ENCODE data around the gene CARD14.

The CARD14 gene

DNA sequence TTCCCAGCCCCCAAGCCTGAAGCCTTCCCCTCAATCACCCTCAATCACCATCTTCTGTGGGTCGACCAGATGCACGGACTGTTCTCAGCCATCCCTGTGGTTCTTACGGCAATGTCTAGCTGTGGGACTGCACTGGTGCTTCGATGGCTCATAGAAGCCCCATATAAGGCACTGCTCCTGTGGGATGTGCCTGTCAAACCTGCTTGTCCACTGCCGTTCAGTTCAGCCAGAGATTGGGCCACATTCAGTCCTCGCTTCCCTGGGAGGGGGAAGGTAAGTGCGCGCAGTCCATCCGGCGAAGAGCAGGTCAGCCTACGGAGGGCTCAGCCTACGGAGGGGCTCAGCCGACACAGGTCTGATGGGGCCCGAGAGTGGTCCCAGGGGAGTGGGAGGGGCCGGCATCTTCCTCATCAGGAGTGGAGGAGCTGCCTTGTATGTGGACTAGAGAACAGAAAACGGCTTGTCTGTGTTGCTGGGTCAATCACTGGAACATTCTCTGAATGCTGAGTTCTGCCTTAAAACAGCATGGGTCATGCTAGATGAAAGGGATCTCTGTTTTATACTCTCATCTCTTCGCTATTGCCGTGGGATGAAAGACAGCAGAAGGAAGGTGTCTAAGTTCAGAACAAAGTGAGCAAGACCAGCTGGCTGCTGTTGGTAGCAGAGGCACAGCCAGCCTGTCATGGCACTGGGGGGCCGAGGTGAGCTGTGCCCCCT lies at the start of gene CARD14:
CARD14 (plus strand) TSS at position 247 of the 717 bp plus-strand sequence. CDS start 11,409 bp downstream, outside the sequence.
- no peak for DNase-seq

DNA sequence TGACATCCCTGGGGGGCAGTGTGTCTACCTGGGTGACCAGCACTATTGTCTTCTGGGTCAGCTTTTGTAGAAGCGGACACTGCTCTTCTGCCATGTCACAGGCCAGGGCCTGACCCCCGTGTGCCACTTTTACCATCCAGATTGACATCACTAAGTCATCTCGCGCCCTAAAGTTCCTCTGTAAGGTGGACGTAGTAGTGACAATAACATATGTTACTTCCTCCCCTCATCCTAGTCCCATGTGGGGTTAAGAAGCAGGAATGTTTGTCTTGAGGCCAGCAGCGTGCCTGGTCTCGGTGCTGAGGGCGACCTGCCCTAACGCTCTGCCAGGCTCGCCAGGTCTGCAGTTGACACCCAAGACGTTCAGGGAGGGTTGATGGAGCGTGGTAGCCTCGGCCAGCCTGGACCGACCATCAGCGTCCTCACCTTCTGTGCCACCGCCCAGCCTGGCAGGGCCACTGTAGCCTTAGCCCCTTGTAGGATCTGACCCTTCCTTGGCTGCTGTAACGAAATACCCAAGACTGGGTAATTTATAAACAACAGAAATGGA lies 47.7 kb upstream of the CARD14 start:
- no peak for DNase-seq

DNA sequence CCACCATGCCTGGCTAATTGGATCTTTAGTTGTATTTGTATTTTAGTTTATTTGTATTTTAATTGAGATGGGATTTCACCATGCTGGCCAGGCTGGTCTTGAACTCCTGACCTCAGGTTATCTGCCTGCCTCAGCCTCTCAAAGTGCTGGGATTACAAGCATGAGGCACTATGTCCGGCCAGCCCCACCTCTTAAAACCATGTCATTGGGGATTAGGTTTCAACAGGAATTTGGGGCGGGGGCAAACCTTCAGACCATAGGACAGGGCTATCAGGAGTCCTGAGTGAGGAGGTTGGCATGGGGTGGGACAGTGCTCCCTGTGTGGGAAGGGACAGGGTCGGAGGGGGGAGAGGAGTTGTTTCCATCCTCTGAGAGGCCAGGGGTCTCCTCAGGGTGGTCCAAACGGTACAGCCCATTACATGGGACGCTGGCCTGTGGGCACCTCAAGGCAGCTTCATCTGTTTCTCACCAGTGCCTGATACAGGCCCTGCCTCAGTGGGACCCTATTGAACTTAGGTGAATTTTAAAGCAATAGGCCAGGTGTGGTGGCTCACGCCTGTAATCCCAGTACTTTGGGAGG lies 46.8 kb upstream of the CARD14 start:
- no peak for DNase-seq

DNA sequence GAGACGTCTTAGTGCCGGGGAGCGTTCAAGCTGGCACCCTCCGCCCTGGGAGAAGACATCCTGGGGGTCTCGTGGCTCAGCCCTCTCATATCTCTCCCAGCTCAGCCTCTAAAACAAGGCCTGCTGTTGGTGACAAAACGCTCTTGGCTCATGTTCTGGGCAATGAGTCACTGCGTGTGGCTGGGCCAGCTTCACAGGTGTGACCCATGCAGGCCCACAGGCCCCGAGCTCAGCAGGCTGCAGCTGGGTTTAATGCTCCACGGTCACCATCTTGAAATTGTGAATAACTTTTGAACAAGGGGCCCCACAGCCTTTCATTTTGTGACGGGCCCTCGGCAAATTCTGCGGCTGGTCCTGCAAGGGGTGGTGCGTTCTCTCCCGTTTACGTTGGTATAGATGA lies 46.0 kb upstream of the CARD14 start:
- DNase-seq, result no peak

DNA sequence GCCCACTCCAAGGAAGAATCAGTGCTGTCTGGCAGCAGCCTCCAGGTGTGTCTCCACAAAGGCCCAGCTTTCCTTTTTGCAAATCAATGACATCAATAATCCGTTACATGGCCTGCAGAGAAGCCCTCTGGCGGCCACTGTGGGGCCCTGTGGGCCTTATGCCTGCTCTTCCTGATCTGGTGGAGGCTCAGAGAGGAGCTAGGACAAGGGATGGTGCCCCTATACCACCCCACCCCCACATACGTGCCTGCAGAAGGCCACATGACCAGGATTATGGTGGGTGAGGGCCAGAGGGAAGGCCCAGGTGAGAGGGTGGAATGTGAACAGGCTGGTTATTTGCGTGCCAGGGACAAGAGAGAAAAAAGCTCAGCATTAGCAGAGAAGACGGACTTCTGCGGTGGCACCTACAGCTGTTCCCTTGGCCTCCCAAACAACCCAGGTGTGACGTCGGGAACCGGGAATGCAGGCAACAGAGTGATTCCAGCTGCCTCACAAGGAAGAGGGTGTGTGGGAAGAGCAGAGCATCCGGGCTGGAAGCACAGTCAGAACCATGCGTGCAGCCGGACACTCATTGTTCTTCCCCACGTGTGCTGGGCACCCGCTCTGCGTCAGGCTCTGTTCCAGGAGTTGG lies 45.4 kb upstream of the CARD14 start:
- no peak for DNase-seq

DNA sequence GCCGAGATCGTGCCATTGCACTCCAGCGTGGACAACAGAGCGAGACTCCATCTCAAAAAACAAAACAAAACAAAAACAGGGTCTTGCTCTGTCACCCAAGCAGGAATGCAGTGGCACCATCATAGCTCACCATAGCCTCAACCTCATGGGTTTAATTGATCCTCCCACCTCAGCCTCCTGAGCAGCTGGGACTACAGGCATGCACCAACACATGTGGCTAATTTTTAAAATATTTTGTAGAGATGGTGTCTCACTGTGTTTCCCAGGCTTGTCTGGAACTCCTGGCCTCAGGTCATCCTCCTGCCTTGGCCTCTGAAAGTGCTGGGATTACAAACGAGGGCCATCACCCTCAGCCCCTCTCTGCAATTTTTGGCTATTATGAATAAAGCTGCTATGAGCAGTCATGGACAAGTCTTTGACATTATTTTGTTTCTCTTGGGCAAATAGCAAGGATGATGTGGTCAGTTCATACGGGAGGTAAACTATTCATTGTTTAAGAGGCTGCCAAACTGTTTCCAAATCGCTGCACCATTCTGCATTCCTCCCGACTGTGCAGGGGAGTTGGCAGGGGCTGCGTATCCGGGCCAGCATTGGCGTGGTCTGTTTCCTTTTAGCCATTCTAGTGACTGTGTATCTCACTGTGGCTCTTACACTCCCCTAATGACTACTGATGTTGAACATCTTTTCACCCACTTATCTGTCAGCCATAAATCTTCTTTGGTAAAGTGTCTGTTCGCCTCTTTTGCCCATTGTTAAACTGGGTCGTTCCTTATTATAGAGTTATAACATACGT lies 44.0 kb upstream of the CARD14 start:
- no peak for DNase-seq

DNA sequence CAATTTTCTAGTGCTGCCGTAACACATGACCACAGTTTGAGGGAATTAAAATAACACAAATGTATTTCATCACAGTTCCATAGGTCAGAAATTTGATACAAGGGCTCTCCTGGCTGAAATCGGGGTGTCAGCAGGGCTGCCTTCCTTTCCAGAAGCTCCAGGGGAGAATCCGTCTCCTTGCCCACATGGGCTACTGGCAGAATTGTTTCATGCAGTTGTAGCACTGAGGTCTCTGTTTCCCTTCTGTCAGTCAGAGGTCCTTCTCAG lies 43.4 kb upstream of the CARD14 start:
- no peak for DNase-seq

DNA sequence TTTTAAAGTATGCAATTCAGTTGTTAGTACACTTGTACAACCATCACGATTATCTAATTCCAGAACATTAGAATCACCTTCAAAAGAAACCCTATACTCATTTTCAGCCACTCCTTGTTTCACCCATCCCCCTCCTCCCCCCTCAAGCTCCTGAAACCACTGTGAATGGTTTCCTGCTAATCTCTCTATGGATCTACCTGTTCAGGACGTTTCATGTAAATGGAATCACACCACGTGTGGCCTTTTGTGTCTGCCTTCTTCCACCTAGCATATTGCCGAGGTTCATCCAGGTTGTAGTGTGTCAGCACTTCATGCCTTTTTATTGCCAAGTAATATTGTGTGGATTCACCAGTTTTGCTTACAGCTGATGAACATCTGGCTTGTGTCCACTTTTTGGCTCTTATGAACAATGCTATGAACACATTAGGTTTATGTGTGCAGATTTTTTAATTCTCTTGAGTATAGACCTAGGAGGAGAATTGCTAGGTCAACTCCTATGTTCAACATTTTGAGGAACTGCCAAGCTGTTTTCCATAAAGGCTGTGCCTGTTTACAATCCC lies 40.7 kb upstream of the CARD14 start:
- no peak for DNase-seq

DNA sequence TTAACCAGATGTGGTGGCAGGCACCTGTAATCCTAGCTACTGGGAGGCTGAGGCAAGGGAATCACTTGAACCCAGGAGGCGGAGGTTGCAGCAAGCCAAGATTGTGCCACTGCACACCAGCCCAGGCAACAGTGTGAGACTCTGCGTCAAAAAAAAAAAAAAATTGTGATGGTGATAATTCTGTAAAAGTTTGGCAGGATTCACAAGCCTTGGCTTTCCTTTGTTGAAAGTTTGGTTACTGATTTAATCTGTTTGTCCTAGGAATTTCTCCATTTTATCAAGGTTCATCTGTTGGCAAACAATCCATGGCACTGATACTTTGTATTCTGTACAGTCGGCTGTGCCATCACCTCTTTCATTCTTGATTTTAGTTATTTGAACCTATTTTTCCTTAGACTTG lies 38.8 kb upstream of the CARD14 start:
- DNase-seq, result no peak

DNA sequence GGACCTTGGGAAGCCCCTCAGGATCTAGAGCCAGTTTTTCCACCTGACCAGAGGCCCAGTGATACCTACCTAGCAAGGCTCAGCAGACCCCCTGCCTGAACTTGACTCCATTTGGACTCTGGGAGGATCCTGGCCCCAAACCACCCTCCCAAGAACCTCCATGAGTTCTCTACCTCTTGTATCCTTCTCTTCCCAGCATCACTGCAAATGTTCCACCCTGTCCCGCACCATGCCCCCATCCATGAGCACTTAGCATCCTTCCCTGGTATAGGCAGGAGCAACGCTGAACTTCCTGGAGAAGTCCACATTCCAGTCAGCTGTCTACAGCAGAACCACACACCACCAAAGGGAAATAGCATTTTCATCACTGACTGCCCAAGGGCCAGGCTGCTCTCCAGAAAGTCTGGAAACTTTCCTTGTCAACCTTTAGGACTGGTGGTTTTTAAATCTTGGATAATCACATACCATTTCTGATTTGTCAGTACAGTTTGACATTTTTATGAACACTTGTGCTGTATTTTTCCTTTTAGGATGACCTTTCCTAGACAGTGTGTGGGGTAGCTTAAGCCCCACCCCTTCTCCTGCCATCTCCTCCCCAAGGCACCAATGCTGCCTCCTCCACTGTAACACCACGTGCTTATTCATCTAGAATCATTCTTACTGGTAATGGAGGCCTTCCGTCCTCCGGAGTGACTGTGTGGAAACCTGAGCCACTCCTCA lies 36.8 kb upstream of the CARD14 start:
- no peak for DNase-seq

DNA sequence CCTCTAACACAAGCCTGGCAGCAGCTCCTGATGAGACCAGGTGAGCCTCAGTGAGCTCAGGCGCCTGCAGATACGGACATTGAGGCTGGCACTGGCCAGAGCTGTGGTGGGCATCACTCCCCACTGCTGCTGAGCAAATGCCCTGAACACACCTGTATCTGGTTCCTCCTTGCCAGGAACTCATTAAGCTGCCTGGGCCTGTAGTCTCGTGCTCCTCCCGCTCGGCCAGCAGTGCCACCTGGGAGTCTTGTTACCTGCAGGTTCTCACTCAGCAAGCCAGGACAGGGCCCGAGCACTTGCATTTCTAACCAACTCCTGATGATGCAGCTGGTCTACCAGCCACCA lies 36.2 kb upstream of the CARD14 start:
- DNase-seq, result no peak

DNA sequence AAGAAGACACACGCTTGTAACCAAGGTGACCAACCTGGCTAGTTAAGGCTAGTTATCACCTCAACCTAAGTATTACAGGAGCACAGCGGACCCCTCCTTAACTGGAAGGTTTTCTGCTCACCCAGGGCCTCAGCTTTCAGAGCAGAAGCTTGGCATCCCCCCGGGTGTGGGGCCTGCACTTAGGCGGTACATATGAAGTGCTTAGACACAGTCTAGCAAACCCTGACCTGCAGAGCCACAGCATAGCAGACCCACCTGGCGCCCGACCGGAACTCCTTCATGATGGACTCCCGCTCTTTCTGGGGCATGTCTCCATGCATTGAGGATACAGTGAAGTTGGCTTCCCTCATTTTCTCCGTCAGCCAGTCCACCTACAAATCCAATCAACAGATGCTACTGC lies 32.7 kb upstream of the CARD14 start:
- DNase-seq, result no peak

DNA sequence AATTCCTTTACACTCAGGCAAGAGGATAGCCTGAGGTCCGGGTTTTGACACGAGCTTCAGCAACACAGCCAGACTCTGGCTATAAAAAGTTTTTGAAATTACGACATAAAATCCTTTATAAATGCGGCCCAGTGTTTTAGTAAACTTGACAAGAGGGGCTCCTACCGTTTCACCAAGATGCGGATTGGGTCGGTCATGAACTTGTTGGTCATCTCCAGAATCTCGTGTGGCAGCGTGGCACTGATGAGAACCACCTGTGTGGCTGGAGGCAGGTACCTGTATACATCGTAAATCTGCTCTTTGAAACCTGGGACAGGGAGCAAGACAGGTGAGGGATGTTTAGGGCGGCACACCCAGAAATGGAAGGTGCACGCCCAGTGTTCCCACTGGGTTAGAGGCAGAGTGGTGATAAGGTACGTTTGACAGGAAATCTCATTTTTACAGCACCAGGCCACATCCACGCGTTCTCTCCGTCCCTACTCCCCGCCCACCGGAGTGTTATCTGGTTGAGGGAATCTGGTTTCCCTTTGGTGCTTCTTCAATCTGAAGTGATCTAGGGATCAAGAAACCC lies 30.9 kb upstream of the CARD14 start:
- no peak for DNase-seq

DNA sequence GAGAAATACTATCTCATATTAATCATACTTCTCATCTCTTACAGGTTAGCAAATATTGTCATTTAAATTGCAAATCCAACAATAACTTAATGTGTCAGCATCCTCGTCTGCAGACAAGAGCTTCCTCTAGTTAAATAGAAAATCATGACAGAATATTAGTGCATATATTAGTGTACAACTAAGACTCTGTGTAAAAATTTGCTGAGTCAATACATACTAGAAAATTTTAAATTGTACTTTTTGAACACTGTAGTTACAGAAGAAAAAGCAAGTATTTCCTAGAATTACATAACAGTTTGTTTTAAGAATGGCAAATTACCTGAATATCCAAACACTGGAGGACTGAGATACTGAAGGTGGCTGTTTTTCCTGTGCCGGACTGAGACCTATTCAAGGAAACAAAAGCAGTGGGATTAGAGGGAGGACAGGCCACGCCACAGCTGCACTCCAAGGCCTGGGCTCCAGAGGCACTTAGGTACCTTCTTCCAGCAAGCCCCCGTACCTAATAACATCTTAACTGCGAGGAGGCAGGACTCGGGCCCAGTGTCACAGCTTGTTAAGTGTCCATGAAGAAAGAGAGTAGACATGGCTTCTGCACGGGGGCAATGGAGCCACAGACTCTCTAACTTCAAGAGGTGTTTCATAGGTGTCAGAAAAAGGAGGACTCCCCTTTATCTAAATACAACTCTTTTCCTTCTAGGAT lies 28.2 kb upstream of the CARD14 start:
- DNase-seq, result no peak

DNA sequence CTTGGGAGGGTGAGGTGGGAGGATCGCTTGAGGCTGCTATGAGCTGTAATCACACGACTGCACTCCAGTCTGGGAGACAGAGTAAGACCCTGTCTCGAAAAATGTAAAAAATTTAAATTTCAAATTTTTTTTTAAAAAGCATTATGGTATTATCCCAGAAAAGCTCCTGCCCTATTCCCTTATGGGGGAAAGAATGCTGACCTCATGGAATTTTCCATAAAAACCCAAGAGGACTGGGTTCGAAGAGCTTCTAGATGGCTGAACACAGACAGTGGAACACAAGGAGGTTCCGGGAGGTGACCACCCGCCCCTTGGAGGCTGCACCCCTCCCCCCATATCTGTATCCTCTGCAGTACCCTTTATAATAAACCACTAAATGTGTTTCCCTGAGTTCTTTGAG lies 26.9 kb upstream of the CARD14 start:
- no peak for DNase-seq

DNA sequence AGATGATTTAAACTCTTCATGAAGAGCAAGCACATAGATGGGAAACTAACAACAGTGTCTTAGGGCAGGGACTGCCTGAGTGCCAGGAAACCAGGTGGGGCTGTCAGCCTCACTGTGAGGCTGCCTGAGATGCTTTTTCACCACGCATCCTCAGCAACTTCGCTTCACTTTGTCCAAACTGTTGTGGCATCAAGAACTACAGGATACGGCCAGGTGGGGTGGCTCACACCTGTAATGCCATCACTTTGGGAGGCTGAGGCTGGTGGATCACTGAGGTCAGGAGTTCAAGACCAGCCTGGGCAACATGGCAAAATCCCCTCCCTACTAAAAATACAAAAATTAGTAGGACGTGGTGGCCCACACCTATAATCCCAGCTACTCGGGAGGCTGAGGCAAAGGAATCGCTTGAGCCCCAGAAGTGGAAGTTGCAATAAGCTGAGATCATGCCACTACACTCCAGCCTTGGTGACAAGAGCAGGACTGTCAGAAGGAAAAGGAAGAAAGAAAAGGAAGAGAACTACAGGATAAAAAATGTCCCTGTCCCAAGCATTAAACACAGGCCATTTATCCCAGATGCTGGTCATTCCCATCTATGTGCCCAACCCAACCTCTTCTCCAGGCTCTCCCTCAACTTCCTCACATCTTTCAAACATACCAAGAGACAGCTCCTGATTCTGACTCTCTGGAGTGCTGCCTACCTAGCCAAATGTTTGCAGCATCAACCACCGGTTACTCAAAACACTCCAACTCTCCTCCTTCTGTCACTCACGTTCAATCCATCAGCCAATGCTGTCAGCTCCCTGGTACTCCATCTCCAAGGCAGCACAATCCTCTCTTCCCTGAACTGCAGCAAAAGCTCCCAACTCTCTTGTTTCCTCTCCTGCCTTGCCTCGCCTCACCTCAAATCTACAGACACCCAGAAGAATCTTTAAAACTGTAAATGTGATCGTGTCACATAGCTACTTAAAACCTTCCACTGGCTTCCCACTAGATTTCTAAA lies 24.5 kb upstream of the CARD14 start:
- no peak for DNase-seq

DNA sequence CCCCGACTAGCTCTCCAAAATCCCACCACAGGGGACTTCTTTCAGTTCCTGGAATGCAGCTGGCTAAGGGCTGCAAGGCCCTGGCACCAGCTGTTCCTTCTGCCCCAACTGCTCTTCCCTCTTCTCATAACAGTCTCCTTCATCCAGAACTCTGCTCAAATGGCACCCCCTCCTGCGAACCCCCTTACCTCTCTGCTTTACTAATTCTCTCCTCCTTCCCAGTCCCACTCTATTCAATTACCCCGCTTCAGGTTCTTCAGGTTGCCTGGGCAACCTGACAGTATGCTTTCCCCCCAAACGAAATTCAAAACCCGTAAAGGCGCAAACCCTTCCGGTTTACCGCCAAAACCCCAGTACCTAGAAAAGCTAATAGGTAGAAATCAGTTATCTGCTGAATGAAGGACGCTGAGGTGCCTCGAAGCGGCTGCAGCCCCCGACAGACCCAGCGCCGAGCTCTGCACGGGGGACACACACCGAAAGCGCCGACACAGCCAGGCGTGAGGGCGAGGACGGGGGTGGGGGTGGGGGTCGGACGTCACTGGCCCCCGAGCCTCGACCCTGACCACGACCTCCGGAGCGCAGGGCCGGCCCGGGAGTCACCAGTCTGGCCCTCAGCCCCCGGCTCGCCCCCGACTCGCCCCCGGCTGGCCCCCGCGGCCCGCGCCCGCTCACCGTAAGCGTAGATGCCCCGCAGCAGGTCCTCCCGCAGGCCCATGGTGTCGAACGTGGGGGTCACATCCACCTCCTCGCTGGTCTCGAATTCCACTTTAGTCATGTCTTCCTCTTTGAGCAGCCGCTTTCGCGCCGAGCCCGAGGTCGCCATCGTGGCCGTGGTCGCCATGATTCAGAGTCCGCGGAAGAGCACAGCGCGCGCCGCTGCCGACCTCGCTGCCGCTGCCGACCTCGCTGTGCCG lies 23.5 kb upstream of the CARD14 start:
- no peak for DNase-seq

DNA sequence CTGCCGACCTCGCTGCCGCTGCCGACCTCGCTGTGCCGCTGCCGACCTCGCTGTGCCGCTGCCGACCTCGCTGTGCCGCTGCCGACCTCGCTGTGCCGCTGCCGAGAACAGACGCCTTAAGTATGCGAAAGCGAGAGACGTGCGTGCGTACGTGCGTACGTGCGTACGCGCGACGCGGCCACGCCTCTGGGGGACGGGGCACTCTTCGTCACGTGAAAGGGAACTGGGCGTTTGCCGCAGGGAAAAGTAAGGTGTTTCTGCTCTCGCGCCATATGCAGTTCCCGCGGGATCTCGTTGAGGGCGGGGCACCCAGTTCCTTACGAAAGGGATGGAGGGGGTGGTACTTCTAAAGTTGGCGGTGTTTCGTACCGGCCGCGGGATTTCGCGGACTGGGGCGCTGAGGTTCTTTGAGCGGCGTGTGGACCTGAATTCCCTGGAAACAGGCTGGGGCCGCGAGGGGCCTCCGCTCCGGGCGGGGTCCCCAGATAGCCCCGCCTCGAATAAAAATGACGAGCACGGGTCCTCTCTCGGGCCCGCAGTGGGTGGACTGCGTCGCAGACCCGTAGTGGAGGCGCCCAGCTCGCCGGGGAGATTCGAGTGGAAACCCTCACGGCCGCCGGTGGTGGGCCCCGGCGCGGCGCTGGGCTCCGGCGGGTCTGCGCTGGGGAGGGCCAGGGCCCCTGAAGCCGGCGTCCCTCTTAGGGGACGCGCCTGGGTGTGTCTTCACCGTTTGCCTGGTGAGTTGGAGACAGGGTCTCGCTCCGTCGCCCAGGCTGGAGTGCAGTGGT lies 22.6 kb upstream of the CARD14 start, which contains the start of gene EIF4A3:
EIF4A3 (minus strand) TSS at position 94 of the 788 bp plus-strand sequence. CDS start 167 bp downstream, outside the sequence.
- DNase-seq, result peak; percentile 98
